NCI-H82 treated with DMSO at 0.1 percent for 48 hours (cell line): ENCODE data around the gene RARG.
"Not testable (repeated sequence)": the region's sequence is repeated elsewhere in the genome, so short reads cannot be mapped to it uniquely, and the experiment has no call there.

Experiments used
- DNase-seq: peaks from one replicate; lab custom pipeline; 2025; ENCODE audit not compliant: unreplicated experiment; lab: John Stamatoyannopoulos, UW

RARG gene

DNA sequence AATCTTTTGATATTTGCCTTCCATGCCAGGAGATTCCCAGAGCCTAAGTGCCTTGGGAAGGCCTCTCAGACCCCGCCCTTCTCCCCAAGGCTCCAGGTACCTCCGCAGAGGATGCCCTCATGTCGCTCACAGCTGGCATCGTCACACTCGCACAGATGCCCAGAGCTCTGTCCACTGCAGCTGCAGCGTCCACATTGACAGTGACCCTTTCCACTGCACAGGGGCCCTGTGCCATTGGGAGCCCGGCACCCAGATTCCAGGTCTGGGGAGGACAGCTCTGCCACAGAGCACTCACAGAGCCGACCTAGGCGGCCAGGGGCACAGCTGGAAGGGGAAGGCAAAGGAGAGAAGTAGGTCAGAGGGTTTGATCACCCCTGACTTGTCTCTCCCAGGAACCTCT lies 39.0 kb downstream of the RARG start:
- DNase-seq = no peak

DNA sequence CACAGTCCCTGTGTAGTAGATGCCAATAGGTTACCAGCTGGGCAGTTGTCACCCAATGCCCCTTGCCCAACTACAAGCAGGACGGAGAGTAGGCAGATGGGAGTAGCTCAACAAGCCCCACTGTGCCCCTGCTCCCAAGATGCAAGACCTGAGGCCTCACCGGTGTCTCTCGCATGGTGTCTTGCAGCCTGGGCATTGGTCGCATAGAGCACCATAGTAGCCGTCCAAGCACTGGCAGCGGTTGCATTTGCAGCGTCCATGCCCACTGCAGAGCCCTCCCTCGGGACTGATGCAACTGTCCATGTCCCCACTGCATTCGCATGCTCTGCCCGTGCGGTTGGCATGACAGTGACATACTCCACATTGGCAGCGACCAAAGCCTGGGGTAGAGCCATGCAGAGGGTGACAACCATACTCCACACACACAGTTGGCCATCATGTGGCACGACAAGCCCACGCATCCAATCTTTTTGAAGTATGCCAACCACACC lies 39.4 kb downstream of the RARG start:
- DNase-seq = no peak

GRCh38 chr12:53191885-53192530 lies 40.0 kb downstream of the RARG start:
- no peak for DNase-seq

- no peak for DNase-seq
These were observed 40.7 kb downstream of the RARG start for GRCh38 chr12:53191096-53191884.

- DNase-seq = no peak
These were observed 41.8 kb downstream of the RARG start for GRCh38 chr12:53190108-53190729.

DNA sequence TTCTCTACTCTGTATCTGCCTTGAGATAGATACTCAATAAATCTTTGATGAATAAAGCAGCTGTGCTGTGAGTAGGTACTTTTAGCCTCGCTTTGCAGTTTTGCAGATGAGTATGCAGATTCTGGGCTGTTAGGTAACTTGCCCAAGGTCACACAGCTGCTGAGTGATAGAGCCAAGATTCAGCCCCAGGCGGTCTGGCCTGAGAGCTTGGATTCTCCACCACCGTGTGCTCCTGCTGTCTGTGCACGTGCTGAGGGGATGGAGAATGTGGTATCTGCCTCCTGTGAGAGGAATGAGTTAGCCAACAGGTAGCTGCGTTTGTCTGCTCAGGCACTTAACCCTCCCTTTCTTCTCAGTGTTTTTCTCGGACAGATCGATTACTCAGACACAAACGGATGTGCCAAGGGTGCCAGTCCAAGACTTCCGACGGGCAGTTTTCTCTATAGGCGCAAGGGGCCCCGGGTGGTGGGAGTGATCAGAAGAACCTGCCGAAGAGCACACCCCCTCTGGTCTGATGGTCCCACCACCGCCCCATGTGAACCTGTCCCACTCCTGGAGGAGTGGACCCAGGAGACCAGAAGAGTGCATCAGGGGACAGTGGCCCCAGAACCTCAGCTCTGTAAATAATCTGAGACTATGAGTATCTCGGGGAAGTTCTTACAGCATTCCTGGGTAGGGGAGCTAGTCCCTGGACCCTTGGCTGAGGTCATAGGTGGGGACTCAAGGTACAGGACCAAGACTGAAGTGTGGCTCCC lies 44.7 kb downstream of the RARG start:
- no peak for DNase-seq

DNA sequence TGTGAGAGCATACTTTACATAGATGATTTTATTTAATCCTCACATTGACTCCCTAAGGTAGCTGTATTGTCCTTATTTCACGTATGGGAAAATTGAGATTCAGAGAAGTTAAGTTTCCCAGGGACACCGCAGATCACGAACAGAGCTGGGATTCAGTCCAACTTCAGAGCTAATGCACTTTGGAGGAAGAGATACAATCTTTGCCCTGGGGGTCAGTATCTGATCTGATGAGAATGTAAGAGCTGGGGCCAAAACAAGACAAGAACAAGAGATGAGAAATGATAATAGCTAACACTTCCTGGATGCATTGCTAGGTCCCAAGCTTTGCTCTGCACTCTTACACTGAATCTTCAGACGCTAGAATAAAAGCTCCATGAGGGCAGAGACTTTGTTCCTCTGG lies 45.3 kb downstream of the RARG start:
- no peak for DNase-seq

- no peak for DNase-seq
These were observed 46.3 kb downstream of the RARG start for GRCh38 chr12:53185582-53186153.

DNA sequence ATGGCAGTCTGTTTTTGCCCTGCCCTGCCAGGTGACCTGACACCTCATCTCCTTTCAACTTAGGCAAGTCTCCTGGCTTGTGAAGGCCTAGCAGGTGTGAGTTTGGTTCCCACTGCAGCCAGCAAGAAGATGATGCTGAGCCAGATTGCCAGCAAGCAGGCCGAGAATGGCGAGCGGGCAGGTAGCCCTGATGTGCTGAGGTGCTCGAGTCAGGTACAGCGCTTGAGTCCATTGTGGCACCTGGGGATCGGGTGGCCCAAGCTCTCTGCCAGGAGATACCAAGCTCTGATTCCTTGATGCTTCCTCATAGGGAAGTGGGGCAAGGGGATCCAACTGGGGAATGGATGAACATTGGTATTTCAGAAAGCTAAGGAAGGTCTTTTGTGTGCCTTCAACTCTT lies 47.2 kb downstream of the RARG start:
- DNase-seq = no peak

GRCh38 chr12:53182903-53183302 lies 49.1 kb downstream of the RARG start:
- no peak for DNase-seq

DNA sequence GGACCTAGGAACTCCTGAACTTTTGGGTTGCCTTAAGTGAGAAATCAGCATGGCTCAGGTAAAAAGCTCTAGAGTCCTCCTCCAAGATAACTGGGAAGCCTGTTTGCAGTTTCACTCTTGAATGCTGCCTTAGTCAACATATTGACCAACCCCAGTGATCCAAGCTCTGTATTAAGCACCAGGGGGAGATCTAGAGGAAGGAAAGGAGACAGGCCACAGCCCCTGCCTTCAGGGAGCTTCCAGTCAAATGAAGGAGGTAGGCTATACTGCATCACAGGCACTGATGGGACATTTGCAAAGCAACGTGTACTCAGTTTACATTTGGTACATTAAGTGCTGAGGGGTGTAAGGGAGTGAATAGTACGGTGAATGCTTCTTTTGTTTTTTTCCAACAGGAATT lies 50.1 kb downstream of the RARG start:
- DNase-seq = no peak

DNA sequence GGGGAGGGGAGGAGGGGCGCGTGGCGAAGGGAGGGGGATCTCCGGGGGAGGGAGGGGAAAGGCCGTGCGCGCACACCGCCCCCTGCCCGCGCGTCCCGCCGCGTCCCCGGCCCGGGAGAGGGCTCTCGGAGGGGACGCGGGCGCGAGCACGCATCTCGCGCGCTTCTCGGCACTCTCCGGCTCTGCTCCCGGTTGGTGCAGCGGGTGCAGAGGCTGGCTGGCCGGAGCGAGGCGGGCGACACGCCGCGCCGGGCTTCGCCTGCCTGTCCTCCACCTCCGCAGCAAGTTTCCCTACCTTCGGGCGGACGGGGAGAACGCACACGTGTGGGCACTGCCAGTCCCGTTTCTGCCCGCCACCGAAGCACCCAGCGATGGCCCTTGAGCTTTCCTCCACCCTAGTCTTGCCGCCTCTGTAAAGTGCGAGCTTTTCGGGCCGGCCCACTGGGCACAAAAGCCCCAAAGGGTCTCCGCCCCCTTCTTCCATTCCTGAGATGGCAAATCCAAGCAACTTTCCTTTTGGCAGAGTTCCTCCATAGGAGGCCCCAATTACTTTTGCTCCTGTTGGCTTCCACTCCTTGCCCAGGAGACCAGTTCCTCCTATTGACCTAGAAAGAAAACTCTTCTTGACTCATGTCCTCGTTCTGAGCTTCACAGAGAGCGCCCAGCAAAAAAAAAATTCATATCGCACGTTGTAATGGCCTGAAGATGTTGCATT lies 50.9 kb downstream of the RARG start:
- DNase-seq = peak; percentile 25

DNA sequence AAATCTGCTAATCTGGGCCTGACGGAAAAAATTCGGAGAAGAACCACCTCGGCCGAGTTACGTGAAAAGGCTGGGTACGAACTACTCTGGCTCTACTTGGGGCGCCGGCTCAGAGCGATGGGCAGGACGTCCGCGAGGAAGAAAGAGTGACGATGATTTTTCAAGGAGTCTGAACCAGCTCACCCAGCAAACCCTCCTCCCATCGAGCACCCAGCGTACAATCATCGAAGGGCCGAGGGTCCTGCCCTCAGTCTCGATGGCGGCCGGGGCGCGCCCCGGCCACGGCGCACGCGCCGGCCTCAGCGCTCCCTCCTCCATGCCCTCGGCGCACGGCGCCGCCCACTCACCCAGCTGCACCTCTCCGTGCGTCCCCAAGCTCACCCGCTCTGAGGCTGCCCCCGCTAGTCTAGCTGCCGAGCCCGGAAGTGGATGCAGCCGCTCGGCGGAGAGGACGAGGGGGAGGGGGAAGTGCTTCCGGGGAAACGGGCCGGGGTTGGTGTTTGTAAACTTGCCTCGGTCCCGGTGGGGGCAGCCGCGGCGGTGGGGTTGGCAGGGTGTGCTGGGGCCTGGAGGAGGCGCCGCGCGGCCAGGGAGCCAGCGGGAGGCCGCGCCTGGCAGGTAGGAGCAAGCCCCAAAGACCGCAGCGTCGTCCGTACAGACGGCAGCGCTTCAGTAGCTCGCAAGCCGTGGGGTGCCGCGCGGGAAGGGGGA lies 51.6 kb downstream of the RARG start, which contains the start of the genes CSAD and ZNF740:
Gene CSAD (minus strand): TSS at position 706 of the 711 bp plus-strand sequence. CDS start 7,455 bp downstream, outside the sequence.
Gene ZNF740 (plus strand): TSS at position 503 of the 711 bp plus-strand sequence. CDS start 1,262 bp downstream, outside the sequence.
- peak; percentile 94 for DNase-seq

DNA sequence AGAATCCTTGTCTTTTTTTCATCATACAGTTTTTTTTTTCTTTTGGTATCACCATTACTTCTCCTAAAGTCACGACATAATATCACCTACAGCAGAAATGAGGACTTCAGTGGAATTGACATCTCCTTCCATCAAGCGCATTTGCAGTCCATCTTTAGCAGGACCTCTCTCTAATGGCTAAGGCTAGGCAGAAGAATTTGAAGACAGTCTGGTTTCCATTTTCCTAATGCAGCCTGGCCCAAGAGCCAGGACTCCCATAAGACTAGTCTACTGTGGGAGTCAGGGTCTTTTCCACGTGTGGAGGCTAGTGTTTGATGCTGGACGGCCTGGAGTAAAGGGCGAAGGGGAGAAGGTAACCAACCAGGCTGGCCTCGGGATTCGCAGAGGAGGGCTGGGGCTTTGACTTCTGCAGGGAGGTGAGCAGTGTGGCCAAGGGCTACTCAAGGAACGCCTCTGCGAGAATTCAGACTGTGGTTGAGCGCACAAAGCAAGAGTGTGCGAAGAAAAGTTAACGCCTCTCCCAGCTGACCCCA lies 52.3 kb downstream of the RARG start:
- no peak for DNase-seq

DNA sequence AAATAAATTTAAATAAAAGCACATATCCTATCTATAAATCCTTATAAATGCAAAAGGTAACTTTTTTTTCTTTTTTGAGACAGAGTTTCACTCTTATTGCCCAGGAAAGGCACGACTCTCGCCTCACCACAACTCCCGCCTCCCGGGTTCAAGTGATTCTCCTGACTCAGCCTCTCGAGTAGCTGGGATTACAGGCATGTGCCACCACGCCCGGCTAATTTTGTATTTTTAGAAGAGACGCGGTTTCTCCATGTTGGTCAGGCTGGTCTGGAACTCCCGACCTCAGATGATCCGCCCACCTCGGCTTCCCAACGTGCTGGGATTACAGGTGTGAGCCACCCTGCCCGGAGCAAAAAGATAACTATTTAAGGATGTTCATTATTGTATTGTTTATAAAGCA lies 53.2 kb downstream of the RARG start:
- DNase-seq = not testable (repeated sequence)

GRCh38 chr12:53177447-53177846 lies 54.6 kb downstream of the RARG start:
- not testable (repeated sequence) for DNase-seq

DNA sequence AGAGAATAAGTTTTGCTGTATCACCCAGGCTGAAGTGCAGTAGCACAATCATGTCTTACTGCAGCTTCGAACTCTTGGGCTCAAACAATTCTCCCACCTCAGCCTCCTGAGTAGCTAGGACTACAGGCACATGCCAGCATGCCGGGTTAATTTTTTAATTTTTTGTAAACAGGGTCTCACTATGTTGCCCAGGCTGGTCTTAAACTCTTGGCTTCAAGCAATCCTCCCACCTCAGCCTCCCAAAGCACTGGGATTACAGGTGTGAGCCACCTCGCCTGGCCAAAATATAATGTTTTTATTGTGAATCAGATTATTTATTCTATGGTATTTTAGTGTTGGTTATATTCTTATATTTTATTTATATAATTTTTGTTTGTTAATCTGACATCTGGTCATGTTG lies 55.3 kb downstream of the RARG start:
- DNase-seq = no peak

GRCh38 chr12:53174881-53175491 lies 57.0 kb downstream of the RARG start:
- no peak for DNase-seq
